Measurements from ENCODE around the gene HOXA10.

Gene HOXA10

DNA sequence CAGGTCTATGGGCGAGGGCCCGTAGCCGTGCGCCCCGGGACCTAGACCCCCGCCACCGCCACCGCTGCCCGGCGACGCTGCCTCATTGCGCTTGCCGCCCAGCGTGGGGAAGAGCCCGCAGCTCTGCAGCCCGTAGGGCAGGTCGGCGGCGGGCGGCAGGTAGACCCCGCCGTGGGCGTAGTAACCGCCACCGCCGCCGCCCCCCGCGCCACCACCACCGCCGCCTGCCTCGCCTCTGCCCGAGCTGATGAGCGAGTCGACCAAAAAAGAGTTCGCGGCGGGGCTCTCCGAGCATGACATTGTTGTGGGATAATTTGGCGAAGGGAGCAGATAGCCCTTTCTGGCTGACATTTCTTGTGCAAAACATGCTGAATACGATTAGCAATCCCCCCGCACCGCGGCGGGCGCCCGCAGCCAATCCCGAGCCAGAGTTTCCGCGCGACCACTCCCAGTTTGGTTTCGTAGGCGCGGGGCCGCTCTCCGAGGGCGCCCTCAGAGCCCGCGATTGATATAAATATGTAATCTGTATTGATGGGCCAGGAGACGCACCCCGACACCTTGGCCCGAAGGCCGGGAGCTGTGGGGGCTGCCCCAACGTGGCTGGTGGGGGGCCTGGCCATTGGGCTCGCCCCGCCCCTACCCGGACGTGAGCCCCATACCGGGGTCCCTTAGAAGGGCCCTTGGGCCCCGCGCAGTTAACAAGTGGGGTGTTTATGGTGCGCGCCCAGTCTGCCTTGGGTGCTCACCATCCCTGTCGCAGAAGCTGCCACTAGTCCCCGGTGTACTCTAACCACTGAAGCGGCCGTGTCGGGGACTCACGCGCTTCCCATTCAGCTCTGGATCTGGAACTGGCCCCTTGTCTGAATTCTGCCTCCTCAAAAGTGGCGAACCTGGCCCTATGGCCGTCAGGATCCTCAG, at the start of gene HOXA10:
HOXA10 (minus strand) TSS at position 365 of the 918 bp plus-strand sequence; CDS start at position 351, 14 bp downstream.
- peak; percentile 39 for DNase-seq

DNA sequence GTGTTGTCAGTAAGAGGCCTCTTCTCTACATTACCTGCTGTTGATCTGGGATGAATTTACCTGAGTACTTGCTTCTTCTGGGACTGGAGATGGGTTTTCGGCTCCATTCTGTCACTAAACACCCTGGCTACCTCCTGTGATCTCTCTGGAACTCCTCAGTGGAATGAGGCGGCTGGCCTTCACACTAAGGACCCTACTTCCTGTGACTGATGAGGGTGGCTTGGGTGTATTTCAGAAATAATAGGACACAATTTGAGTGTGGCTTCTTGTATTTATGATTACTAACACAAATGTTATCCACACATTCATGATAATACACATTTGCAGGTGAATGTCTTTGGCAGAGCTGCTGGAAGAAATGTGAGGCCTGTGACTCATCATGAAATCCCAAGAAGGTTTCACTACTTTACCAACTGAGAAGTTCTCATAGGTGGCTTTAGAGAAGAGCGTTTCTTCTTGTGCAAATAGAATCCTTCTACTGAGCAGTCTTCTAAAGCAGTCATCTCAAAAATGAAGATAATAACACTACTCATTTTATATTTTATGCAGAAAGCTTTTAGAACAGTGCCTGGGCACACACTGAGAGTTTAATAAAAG, 47.2 kb upstream of the HOXA10 start:
- no peak for DNase-seq

DNA sequence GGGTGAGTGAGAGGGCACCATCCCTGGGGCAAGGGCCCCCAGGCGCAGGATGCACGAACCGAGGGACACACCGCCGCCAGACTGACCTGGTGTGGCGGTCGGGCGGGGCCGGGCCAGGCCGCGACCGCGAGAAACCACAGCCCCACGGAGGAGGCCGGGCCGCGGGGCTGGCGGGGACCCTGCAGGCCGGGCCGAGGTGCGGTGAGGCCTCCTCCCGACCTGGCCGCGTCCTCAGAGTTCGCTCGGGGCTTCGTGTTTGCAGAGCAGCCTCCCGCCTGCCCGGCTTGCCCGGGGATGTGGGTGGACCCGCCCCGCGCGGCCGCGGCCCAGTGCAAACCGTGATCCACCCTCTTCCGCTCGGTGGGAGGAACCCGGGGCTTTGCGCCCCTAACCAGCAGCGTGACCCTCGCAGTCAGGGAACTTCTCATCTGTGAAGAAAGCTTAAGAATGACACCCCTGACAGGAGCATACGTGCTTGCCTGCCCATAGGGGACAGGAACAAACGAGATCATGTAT, 46.4 kb upstream of the HOXA10 start:
- no peak for DNase-seq

DNA sequence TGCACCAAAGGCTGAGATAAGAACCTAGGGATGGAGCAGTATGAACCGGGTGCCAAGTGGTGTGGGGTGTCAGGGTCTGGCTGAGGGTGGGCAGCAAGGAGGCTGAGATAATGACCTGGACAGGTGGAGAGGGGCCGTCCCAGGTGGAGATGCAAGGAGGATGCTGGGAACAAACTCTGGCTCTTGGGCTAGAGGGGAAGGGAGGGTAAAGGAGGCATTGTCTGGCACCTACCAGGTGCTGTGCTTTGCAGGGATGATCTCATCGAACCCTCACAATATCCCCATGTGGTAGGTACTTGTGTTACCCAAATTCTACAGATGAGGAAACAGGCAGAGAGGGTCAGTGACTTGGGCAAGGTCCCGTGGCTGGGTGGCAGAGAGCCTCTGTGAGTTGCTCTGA, 45.7 kb upstream of the HOXA10 start:
- no peak for DNase-seq

DNA sequence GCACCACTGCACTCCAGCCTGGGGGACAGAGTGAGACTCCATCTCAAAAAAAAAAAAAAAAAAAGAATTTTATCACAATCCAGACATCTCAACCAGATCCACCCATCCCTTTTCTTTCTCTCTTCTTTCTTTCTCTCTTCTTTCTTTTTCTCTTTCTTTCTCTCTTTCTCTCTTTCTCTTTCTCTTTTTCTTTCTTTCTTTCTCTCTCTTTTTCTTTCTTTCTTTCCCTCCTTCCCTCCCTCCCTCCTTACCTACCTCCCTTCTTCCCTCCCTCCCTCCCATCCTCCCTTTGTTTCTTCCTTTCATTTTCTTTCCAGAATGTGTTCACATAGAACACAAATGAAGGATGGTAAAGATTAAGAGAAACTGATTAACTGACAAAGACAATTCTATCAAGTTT, 43.8 kb upstream of the HOXA10 start:
- no peak for DNase-seq

DNA sequence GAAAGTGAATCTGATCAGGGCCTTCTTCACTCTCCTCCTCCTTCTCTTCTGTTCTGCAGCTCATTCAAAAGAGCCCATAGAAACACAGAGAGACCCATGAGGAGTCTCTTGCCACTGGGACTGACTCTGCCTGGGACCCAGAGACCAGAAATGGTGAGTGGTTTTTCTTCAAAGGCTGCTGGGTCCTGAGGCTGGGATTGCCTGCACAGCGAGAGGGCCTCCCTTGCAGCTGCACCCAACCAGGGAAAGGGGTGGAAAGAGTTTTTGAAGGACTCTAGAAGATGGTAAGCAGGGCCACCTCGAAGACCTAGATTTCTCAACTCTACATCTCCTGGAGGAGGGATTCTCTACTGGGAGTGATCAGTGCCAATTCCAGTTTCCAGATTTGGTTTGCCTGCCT, 41.2 kb upstream of the HOXA10 start:
- DNase-seq, result no peak

DNA sequence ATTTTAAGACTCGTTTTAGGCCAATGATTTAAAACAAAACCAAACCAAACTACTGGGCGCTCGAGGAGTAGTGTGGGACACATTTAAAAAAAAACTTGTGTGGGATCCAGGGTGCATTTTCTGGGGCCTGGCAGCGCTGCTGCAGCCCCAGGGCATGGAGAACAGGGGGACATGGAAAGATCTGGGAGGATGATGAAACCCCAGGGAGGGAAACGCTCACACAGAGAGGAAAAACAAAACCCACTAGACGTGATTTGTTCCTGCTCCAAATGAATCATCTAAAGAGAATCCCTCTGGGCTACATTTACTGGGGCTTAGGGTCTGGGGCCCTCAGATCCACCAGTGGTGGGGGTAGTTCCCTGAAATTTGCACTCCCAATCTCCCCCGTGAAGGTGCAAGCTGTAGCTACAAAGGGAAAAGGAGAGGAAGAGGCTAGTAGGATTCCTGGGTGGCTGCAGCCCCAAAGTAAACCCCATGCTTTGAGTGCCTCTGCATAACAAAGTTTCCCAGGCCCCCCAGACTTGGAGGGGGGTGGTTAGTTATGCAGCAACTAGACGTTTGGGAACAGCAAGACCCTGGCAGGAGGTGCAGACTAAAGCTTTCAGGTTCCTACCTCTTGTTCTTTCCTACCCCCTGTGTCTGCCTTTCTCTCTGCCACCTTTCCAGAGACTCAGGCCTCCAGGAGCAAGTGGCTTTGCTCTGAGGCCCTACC, 40.3 kb upstream of the HOXA10 start:
- DNase-seq, result no peak

DNA sequence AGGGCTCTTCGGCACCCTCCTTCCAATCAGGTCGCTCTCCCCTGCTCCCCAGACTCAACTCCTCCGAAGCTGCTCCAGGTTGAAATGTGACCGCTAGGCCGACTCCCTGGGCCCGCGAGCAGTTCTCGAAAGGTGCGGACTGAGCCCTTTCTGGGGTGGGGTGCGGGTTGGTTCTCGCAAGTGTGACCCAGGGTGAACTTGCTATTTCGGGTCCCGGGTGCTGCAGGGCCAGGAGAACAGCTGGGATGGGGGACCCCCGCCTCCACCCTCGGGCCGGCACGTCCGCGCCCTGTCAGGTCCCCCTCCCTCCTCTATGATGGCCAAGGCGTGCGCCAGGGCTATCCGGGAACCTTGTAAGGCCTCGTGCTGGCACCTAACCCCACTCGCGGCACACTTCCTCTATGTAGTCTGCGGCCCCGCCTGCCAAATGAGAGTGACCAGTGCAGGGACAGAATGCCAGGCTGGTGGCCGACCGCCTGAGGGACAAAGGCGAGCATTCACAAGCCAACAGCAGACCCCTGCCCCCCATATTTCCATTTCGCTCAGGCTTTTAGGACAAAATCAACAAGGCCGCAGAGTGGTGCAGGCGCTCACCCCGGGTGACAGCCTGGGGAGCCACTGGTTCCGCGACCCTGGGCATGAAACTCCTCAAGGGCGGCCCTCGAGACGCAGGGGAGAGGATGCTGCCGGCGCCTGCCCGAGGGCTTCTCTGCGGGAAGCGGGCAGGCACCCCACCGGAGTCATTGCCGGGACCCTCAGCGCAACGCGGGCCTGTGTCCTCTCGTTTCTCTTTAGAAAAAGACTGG, 39.5 kb upstream of the HOXA10 start:
- no peak for DNase-seq

DNA sequence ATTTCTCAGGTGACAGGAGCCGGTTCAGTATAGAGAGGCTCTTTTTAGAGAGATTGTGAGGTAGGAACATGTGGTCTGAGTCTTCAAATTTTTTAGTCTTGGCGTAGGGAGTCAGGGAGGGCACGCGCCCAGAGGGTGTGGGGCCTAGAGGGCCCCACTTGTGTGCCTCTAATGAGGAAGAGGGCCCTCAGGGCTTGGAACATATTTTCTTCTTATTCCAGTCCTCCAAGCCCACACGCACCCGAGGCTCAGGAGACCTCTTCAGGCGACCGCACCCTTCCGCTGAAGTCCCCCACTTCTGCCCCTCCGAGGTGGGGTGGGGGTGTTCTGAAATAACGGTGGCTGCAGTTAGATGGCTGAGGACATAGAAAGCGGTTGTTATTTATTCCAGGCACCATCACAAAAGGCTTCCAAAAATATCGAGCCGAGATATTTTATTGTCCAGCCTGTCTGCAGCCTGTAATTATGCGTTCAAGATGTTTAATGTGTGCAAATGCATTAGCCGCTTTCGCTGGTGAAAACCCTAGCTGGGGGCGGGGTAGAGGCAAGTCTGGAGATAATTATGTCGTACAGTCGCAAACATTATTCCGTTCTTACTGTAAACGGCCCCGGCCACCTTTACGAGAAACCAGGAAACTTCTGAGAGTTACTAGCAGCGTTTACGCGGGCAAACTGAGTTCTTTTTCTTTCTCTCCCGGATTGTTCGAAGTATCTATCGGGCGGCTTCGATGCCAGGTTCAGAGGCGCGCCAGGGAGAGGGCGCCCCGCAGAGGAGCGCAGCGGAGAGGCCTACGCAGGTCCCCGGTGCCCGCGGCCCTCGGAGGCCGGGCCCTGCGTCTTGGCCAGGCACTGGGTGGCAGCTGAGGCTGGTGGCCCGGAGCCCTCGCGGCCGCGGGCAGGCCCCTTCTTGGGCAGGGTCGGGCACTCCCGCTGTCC, 38.6 kb upstream of the HOXA10 start:
- no peak for DNase-seq

DNA sequence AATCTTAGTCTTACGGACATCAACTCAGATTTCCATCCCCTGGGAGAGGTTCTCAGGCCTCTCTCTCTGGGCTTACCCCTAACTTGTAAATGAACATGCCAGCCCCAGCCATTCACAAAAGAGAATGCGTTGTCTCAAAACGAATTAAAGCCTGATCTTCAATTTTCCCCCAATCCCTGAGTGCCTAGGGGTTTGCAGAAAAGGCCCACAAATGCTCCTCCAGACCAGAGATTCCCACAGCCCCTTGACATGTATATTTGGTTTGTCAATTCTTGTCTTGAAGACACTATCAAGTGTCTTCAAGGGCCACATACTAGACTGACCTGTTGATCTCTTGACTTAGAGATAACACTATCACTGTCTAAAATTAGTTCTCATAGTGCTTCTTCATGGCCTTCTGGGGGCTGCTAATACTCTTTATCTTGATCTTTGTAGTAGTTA, 37.7 kb upstream of the HOXA10 start:
- DNase-seq, result no peak

DNA sequence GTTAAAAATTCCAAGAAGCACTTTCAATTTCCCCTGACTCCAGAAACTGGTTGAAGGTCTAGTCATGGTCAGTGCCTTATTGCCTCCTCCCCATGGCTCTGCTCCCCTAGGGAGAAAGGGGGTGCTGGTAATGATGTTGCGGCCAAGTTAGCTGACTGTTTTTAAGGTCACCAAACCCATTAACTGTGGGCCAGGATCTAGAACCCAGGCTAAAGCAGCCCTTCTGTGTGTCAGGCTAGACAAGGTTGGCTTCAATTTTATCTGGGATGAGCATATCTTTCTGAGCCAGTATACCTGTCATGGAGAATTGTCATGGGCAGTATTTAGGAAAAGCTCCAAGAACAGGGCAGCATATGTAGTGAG, 36.9 kb upstream of the HOXA10 start:
- DNase-seq, result no peak

DNA sequence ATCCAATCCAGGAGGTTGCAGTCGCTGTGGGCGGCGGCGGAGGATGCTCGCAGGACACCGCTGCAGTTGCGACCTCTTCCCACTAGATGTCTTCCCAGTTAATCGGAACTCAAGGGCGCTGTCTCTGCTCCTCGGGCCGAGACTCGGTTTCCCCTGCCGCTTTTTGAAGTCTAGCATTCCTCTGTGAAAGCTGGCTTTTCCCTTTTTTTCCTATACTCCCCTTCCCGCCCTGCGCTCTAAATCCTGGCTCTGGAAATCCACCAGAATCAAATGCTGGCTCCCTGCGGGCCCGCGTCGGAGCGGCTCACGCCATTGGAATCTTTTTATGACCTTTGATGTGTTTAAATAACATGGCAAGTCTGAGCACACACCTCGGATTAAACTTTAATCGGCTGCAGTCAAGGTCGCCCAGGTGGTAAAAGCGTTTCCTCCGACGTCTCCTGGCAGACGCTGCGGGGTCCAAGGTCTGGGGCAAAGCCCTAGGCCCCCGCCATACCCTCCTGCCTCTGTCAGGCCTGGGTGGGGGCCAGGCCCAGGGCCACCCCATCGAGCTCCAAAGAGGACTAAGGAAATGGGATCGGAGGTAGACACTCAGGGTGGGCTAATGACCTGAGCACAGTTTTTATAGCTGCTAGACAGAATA, 36.4 kb upstream of the HOXA10 start:
- DNase-seq, result no peak

DNA sequence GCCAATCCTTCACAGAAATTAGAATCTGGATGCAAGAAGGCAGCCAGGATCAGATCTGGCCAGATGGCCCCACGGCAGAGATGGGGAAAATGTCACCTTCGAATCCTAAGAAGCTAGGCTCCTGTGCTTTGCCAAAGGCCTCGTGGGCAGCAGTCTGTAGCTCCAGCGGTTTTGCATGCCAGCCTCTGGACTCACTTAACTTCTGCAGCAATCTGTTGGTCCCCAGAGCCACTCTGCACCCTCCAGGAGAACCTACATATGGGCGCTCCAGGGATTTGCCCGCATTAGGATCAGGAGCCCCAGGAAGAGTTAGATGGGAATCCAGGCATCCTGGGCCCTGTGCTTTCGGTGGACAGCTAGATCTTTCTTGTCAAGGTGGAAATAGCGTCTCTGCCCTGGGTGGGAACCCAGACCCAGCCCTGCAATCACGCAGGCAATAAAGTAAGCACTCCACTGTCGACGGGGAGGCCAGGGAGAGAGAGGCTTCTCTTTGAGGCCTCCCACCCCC, 35.9 kb upstream of the HOXA10 start:
- no peak for DNase-seq

DNA sequence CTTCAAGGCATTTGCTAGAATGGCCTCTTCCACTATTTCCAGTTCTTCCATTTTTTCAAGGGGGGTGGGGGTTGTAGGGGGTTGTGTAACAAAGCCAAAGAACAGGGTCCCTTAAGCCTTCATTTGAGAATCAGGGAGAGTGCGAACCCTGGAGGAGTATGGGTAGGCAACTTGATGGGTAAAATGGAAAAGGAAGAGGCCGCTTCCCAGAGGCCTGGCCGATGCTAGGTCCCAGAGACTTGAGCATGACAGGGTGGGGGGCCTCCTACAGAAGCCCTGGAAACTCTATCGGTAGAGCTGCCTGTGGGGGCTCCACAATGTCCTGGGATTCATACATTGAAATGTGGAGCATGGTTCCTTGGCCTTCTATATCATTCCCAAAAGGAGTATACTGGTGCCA, 34.9 kb upstream of the HOXA10 start:
- no peak for DNase-seq

DNA sequence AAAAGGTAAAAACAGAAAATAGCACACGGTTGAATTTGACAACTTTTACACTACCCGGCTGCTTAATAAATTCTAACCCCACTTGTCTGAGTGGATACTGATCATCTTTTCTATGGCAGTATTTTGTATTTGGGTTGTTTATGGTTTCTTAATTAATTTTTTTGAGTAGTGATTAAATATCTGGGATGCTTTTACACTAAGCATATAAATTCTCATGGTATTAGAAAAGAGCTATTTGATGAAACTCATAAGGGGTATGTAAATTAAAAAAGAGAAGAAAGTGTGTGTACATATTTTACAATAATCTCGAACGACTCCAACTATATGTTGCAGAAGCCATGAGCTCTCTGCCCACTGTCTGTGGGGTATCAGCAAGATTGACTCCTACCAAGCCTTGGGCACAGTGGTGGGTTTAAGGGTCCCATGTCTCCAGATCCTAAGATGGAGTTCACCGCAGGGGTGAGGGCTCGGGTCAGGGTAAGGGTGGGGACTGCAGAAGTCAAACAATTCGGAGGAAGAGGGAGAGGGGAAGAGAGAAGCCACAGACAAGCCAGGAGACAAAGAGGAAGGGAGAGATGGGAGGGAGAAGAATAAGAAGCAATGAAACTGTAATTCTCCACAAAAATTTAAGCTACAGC, 33.3 kb upstream of the HOXA10 start:
- DNase-seq, result no peak

DNA sequence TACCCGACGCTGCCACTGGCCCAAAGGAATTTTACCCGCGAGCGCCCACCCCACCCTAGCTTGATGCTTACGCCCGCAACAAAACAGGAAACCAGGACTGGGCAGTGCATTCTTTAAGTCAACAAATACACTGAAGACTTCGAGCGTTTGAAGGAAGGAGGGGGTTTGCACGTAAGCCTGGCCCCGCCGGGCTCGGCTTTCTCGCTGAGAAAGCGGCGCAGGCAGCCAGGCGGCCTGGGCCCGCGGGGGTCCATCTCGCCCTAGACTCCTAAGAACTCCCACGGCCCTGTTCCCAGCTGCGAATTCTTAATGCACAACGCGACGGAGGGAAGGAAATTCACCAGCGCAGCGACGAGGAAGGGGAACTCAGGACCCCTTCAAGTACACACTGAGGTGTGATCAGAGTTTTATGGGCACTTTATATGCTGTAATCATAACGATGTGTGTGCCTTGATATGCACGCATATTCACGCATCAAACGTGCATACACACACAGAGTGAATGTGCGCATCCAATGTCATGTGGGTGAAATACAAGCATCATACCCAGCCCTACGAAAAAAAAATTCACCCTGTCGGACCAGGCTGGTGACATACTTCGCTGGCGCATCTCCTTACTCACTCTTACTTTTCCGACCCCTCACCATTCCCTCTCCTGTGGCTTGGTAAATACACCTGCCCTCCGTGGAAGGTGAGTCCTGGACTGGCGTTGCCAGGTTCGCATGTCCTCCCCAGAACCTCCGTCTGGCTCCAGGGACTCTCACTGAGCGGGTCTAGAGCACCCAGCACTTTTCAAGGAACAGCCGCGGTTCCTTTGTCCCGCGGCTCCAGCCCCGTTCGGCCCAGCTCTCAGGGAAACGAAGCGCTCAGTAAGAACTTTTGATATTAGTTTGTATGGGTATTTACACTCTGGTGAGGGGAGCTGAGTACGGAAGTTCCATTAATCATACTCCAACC, 31.5 kb upstream of the HOXA10 start:
- no peak for DNase-seq

DNA sequence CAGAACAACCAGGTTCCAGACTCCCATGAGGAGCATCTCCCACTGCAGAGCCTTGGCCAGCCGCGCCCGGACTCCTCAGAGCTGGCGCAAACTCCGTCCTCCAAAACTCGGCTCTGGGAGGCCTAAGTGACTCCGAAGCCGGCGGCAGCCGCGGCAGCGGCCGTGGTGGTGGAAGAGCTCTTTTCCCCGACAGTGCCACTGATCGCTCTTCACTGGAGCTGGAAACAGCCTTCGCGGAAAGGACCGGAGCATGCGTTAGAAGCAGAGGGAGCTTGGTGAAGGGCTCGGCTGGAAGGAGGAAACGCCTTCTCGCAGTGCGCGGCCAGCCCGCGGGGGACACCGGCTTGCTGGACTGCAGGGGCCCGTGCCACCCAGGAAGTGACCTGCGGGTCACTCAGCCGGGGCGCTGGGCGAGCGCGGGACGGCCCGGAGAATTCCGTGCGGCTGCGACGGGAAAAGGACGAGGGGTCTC, 30.8 kb upstream of the HOXA10 start:
- DNase-seq, result no peak

DNA sequence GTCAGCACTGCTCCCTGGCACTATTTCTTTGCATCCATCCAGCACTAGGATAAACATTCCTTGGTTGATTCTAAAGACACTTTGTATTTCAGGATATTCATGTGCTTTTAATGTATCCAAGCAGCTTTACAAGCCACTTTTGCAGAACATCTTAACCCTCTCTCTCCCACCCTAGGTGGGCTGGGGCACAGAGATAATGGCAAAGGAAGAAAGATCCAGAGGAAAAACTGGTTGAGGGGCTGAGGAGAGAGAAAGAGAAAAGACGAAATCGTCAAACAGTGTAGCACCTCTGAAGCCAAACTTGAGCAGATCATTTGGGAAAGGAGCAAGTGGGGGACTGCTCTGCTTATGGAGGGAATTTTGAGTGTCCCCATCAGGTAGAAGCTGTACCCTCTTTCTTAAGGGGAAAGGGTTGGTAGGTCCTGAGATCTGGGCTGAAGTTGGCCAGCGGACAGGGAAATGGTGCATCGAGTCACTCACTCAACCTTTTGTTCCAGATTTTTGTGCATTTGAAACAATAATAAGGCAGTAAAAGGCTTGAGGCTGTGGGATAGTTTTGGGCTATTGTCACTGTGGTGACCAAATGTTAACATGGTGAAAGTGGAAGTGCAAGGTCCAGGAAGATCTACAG, 30.0 kb upstream of the HOXA10 start:
- no peak for DNase-seq
